H1 (cell line): ENCODE measurements around the gene DIAPH2. TPM values are rescaled to one million over a fixed set of nuclear protein-coding genes. Genes with fewer than 3 reads are reported as not detected.

Experiments used
- CTCF ChIA-PET: fragments of 300-600 bp; sonication (Branson Sonifier 250); formaldehyde crosslinking; loops from one replicate; lab custom pipeline; 2021; ENCODE audit not compliant: partially characterized antibody; lab: Charles Lee
- POLR2A ChIA-PET: fragments of 300-600 bp; sonication (Branson Sonifier 250); formaldehyde crosslinking; loops from one replicate; lab custom pipeline; 2021; ENCODE audit warnings: inconsistent platforms; ENCODE audit not compliant: partially characterized antibody; lab: Charles Lee
- DNase-seq, 2 experiments: peaks; one replicate each; pipeline versions ENCODE4 v3.0.0 to v3.0.0-alpha.2; 2010 to 2022; ENCODE audit warnings: low spot score in 2 of 2, low read depth in 1 of 2, mixed read lengths in 1 of 2
- FAIRE-seq: peaks from 2 replicates; lab custom pipeline; 2011; peaks lifted over from hg19 to GRCh38; lab: Jason Lieb, UNC
- H2AFZ ChIP-seq: 2 replicates; pipeline ENCODE4 v1.8.1; 2012; ENCODE audit warnings: low read length, inconsistent platforms
- H2AK5ac ChIP-seq: 2 replicates; pipeline ENCODE4 v1.6.1; 2013; ENCODE audit warnings: low read depth, low read length
- H2BK120ac ChIP-seq: replicated peaks from 2 replicates; pipeline ENCODE3; 2013; ENCODE audit warnings: low read depth, low read length, inconsistent platforms
- H2BK12ac ChIP-seq: 2 replicates; pipeline ENCODE4 v1.6.1; 2013; ENCODE audit warnings: low read depth, low read length
- H2BK15ac ChIP-seq: 2 replicates; pipeline ENCODE4 v1.6.1; 2013; ENCODE audit warnings: low read length
- H2BK20ac ChIP-seq: 2 replicates; pipeline ENCODE4 v1.6.1; 2013; ENCODE audit warnings: low read length
- H2BK5ac ChIP-seq: 2 replicates; pipeline ENCODE4 v1.6.1; 2013; ENCODE audit warnings: low read depth, low read length
- H3K14ac ChIP-seq: 2 replicates; pipeline ENCODE4 v1.6.1; 2013; ENCODE audit warnings: inconsistent platforms; ENCODE audit not compliant: insufficient read length
- H3K18ac ChIP-seq: 2 replicates; pipeline ENCODE4 v1.6.1; 2013; ENCODE audit warnings: low read length; ENCODE audit errors: extremely low read depth
- H3K23ac ChIP-seq: 2 replicates; pipeline ENCODE4 v1.6.1; 2013; ENCODE audit warnings: inconsistent platforms; ENCODE audit not compliant: insufficient read length
- H3K23me2 ChIP-seq: 2 replicates; pipeline ENCODE4 v1.6.1; 2013; ENCODE audit warnings: low read depth, low read length
- H3K27ac ChIP-seq: 2 replicates; pipeline ENCODE4 v1.6.1; 2011; ENCODE audit warnings: low read depth, low read length, inconsistent platforms
- H3K27me3 ChIP-seq, 4 experiments: replicated peaks in 1 of 4; 1 replicate in 1 of 4; 2 replicates in 3 of 4; pipeline versions ENCODE4 v1.6.1 to v1.8.1; 2011 to 2013; ENCODE audit warnings: low read length in 3 of 4, mild to moderate bottlenecking in 3 of 4, inconsistent platforms in 2 of 4, mixed read lengths in 2 of 4, moderate library complexity in 1 of 4; ENCODE audit not compliant: control insufficient read depth in 3 of 4, insufficient read depth in 3 of 4; ENCODE audit errors: extremely low read depth in 1 of 4
- H3K36me3 ChIP-seq, 4 experiments: 2 replicates each; pipeline versions ENCODE4 v1.6.1 to v1.8.1; 2011 to 2013; ENCODE audit warnings: mild to moderate bottlenecking in 4 of 4, low read length in 3 of 4, moderate library complexity in 2 of 4, control low read depth in 1 of 4, inconsistent platforms in 1 of 4; ENCODE audit not compliant: insufficient read depth in 4 of 4, control insufficient read depth in 2 of 4
- H3K4ac ChIP-seq: replicated peaks from 2 replicates; pipeline ENCODE3; 2013; ENCODE audit warnings: low read length, low read depth, mixed read lengths, inconsistent platforms; ENCODE audit not compliant: insufficient read length
- H3K4me1 ChIP-seq, 4 experiments: replicated peaks in 1 of 4; 1 replicate in 1 of 4; 2 replicates in 3 of 4; pipeline versions ENCODE4 v1.6.1 to v1.8.1; 2011 to 2013; ENCODE audit warnings: low read length in 3 of 4, inconsistent platforms in 2 of 4, mixed read lengths in 1 of 4; ENCODE audit not compliant: insufficient read depth in 4 of 4, control insufficient read depth in 3 of 4
- H3K4me2 ChIP-seq, 2 experiments: 2 replicates each; pipeline versions ENCODE4 v1.6.1 to v1.8.1; 2011 to 2013; ENCODE audit warnings: low read depth in 2 of 2, low read length in 2 of 2, control low read depth in 1 of 2, inconsistent platforms in 1 of 2, mild to moderate bottlenecking in 1 of 2; ENCODE audit not compliant: insufficient read depth in 1 of 2
- H3K4me3 ChIP-seq, 4 experiments: fragments of 200-600, 300-600 bp in 1 of 4; sonication (generic), shearing (Covaris generic), sonication (Bioruptor Twin) in 1 of 4; 2 replicates each; pipeline versions ENCODE4 v1.5.1 to v1.8.1; 2011 to 2016; ENCODE audit warnings: low read length in 4 of 4, low read depth in 3 of 4, control low read depth in 2 of 4, inconsistent platforms in 2 of 4, mild to moderate bottlenecking in 2 of 4, mixed read lengths in 1 of 4, moderate library complexity in 1 of 4; ENCODE audit not compliant: insufficient read depth in 2 of 4; ENCODE audit errors: extremely low read depth in 1 of 4
- H3K56ac ChIP-seq: replicated peaks from 2 replicates; pipeline ENCODE3; 2013; ENCODE audit warnings: low read depth, mild to moderate bottlenecking, mixed read lengths, low read length, inconsistent platforms; ENCODE audit not compliant: insufficient read length
- H3K79me1 ChIP-seq: 2 replicates; pipeline ENCODE4 v1.6.1; 2013; ENCODE audit warnings: low read depth, low read length, control low read depth
- H3K79me2 ChIP-seq, 2 experiments: 2 replicates each; pipeline versions ENCODE4 v1.6.1 to v1.8.1; 2012 to 2013; ENCODE audit warnings: low read length in 2 of 2, mild to moderate bottlenecking in 2 of 2, inconsistent platforms in 1 of 2; ENCODE audit not compliant: insufficient read depth in 2 of 2, control insufficient read depth in 1 of 2
- H3K9ac ChIP-seq, 4 experiments: replicated peaks in 1 of 4; 1 replicate in 1 of 4; 2 replicates in 3 of 4; pipeline versions ENCODE4 v1.6.1 to v1.8.1; 2011 to 2013; ENCODE audit warnings: low read depth in 3 of 4, low read length in 3 of 4, control low read depth in 2 of 4, mild to moderate bottlenecking in 2 of 4, moderate library complexity in 2 of 4, inconsistent platforms in 1 of 4; ENCODE audit errors: extremely low read depth in 1 of 4
- H3K9me3 ChIP-seq, 2 experiments: 2 replicates each; pipeline versions ENCODE4 v1.6.1 to v1.8.1; 2012 to 2013; ENCODE audit warnings: mild to moderate bottlenecking in 2 of 2, moderate library complexity in 2 of 2, control low read depth in 1 of 2, inconsistent platforms in 1 of 2, low read depth in 1 of 2, low read length in 1 of 2, mixed read lengths in 1 of 2; ENCODE audit not compliant: insufficient read depth in 2 of 2
- H4K20me1 ChIP-seq, 2 experiments: replicated peaks in 1 of 2; 2 replicates each; pipeline versions ENCODE3 to v1.8.1; 2011 to 2013; ENCODE audit warnings: inconsistent platforms in 2 of 2, low read length in 2 of 2, mild to moderate bottlenecking in 1 of 2; ENCODE audit not compliant: insufficient read depth in 2 of 2, control insufficient read depth in 1 of 2
- H4K5ac ChIP-seq: 2 replicates; pipeline ENCODE4 v1.6.1; 2013; ENCODE audit warnings: low read length, low read depth, mixed read lengths, inconsistent platforms; ENCODE audit not compliant: insufficient read length
- H4K8ac ChIP-seq: 2 replicates; pipeline ENCODE4 v1.8.0; 2013; ENCODE audit warnings: mild to moderate bottlenecking, moderate library complexity, low read length, inconsistent platforms; ENCODE audit not compliant: insufficient read depth; ENCODE audit errors: extremely low read depth
- H4K91ac ChIP-seq: replicated peaks from 2 replicates; pipeline ENCODE3; 2013; ENCODE audit warnings: low read length, mixed read lengths, inconsistent platforms; ENCODE audit not compliant: insufficient read length
- CTBP2 ChIP-seq: IDR thresholded peaks from 2 replicates; pipeline ENCODE4 v1.7.0; 2011; ENCODE audit warnings: borderline replicate concordance, mild to moderate bottlenecking, moderate library complexity, mixed read lengths, low read length; ENCODE audit not compliant: insufficient read depth, insufficient read length
- KDM4A ChIP-seq: IDR thresholded peaks from one replicate; pipeline ENCODE4 v1.7.1; 2012; ENCODE audit warnings: low read depth, mild to moderate bottlenecking, moderate library complexity, low read length, inconsistent platforms; ENCODE audit not compliant: severe bottlenecking
- POU5F1 ChIP-seq: IDR thresholded peaks from 2 replicates; pipeline ENCODE4 v1.6.1; 2011; ENCODE audit warnings: low read depth, mild to moderate bottlenecking, low read length, moderate library complexity
- RAD21 ChIP-seq, 2 experiments: IDR thresholded peaks in 1 of 2; conservative IDR thresholded peaks in 1 of 2; 2 replicates each; pipeline ENCODE4 v1.6.1; 2011; ENCODE audit warnings: low read depth in 2 of 2, low read length in 2 of 2, improper control_type of control experiment in 1 of 2, inconsistent platforms in 1 of 2, mild to moderate bottlenecking in 1 of 2, moderate library complexity in 1 of 2
- RNF2 ChIP-seq: fragments of 200-900, 300-1000 bp; sonication (generic); IDR thresholded peaks from 2 replicates; pipeline ENCODE4 v1.7.1; 2016; ENCODE audit warnings: borderline replicate concordance, low read depth, mild to moderate bottlenecking, antibody characterized with exemption, low read length; ENCODE audit not compliant: poor library complexity, severe bottlenecking; ENCODE audit errors: missing control alignments
- SP1 ChIP-seq: IDR thresholded peaks from 2 replicates; pipeline ENCODE4 v1.6.1; 2011; ENCODE audit warnings: low read depth, low read length
- TEAD4 ChIP-seq: IDR thresholded peaks from 2 replicates; pipeline ENCODE4 v1.6.1; 2012; ENCODE audit warnings: low read depth, low read length, inconsistent platforms, mixed read lengths
- YY1 ChIP-seq: IDR thresholded peaks from 2 replicates; pipeline ENCODE4 v1.6.1; 2011; ENCODE audit warnings: low read depth, mild to moderate bottlenecking, low read length
- WGBS, 2 experiments: shearing (Covaris generic) in 1 of 2; methylation state at CpG; one replicate each; pipeline versions ENCODE4 v1.1.6 to v1.1.7; 2013 to 2015; ENCODE audit warnings: low lambda C conversion rate in 2 of 2, mixed read lengths in 2 of 2, inconsistent platforms in 1 of 2, low coverage in 1 of 2, missing lambda C conversion rate in 1 of 2; ENCODE audit not compliant: insufficient replicate concordance in 2 of 2, insufficient coverage in 1 of 2, insufficient read length in 1 of 2; ENCODE audit errors: extremely low coverage in 1 of 2, missing lambda C conversion rate in 1 of 2; 5-methylcytosine and 5-hydroxymethylcytosine counted together
- polyA plus RNA-seq, 7 experiments: library from polyadenylated mRNA; depleted of rRNA in 3 of 7; stranded (reverse) in 5 of 7; unstranded in 2 of 7; fragments of >200 nt in 5 of 7; fragments of 200-250 nt in 2 of 7; gene quantifications; 1 replicate in 5 of 7; 2 replicates in 1 of 7; 4 replicates in 1 of 7; pipeline versions ENCODE4 v1.2.1 to v1.2.3, GENCODE V29; 2011 to 2013; ENCODE audit warnings: missing spikeins in 2 of 7, mixed read lengths in 2 of 7
- total RNA-seq: library from RNA; stranded (reverse); fragmentation: NEBNext Ultra II Directional; extraction: Animal tissue kit (Norgen Biotek cat#: 25700); gene quantifications from 2 replicates; pipeline ENCODE4 v1.2.1, GENCODE V29; 2021

The DIAPH2 gene
- total and polyA plus RNA-seq, 2 of the 8 experiments (the other 6 are each of a cell fraction or from before 2014, with no cell fraction given) = 4.4 to 24.3 TPM

GRCh38 chrX:97332963-97333362 lies 648.3 kb downstream of the DIAPH2 start:
- no peak overlapping the region for H2BK5ac ChIP-seq
- no peak overlapping the region for H3K9ac ChIP-seq
- DNase-seq = no peak
- H3K4me3 ChIP-seq = no peak overlapping the region
- ChIA-PET POLR2A (interaction anchor here (1.4 to 1.5 kb wide), 2 partner anchors 10 to 14 kb away, joined by 5 to 6 read pairs; no protein-coding TSS in a partner anchor), CTCF (no interaction called here)
- peaks cover 0 to 72% of the 10 kb centered on the region in 2 experiments; a peak in 3 of 4 replicates for H3K79me2 ChIP-seq
- H3K23ac ChIP-seq = no peak overlapping the region
- no peak overlapping the region for H3K18ac ChIP-seq
- no peaks in the 10 kb centered on the region for H3K9me3 ChIP-seq
- no peak overlapping the region for H3K14ac ChIP-seq
- no peak overlapping the region for H2AFZ ChIP-seq
- no peak overlapping the region for H2BK120ac ChIP-seq
- H3K56ac ChIP-seq = no peak overlapping the region
- WGBS, 2 experiments = 93% methylated on average over 3 of the region's 3 CpGs; no CpG with 5 or more reads in 1 of the 2 experiments
- FAIRE-seq = no peak
- no peaks in the 10 kb centered on the region for H3K27me3 ChIP-seq
- H4K5ac ChIP-seq = no peak overlapping the region
- no peak overlapping the region for H4K8ac ChIP-seq
- H4K91ac ChIP-seq = no peak overlapping the region
- TF ChIP-seq KDM4A (no peak), TEAD4 (no peak), YY1 (no peak), RAD21 (IDR thresholded peaks at IDR 0.05 in 1 of 2, conservative IDR thresholded peaks at IDR 0.05 in 1 of 2; ENCODE audit: low read depth in 2 of 2, low read length in 2 of 2) (no peak), SP1 (no peak), RNF2 (no peak), POU5F1 (no peak), CTBP2 (no peak)
- H2BK12ac ChIP-seq = no peak overlapping the region
- no peaks in the 10 kb centered on the region; a peak in 1 of 8 replicates for H3K36me3 ChIP-seq
- no peak overlapping the region for H3K4me2 ChIP-seq
- no peak overlapping the region for H3K27ac ChIP-seq
- H3K23me2 ChIP-seq = no peaks in the 10 kb centered on the region
- no peak overlapping the region for H2BK20ac ChIP-seq
- no peaks in the 10 kb centered on the region for H4K20me1 ChIP-seq
- H3K79me1 ChIP-seq = no peaks in the 10 kb centered on the region
- H2BK15ac ChIP-seq = no peak overlapping the region
- no peak overlapping the region for H3K4ac ChIP-seq
- 0 out of 7 replicates have a peak, but pooled peaks cover 0 to 2% (median 0%) of the 10 kb centered on the region in 4 experiments for H3K4me1 ChIP-seq
- H2AK5ac ChIP-seq = no peak overlapping the region
